ENCODE measurements around the gene PPP1R13B.

Gene PPP1R13B

GRCh38 chr14:103711516-103712431 lies 135.6 kb downstream of the PPP1R13B start:
- DNase-seq, result no peak

GRCh38 chr14:103710771-103711377 lies 136.5 kb downstream of the PPP1R13B start:
- DNase-seq, result no peak

GRCh38 chr14:103709814-103710213 lies 137.6 kb downstream of the PPP1R13B start:
- no peak for DNase-seq

GRCh38 chr14:103708750-103709187 lies 138.6 kb downstream of the PPP1R13B start:
- DNase-seq, result no peak

- no peak for DNase-seq
Measured at GRCh38 chr14:103707329-103708263, 139.8 kb downstream of the PPP1R13B start.

- no peak for DNase-seq
Measured at GRCh38 chr14:103706551-103707328, 140.6 kb downstream of the PPP1R13B start.

- DNase-seq, result no peak
Measured at GRCh38 chr14:103705504-103706284, 141.7 kb downstream of the PPP1R13B start.

GRCh38 chr14:103705118-103705503 lies 142.3 kb downstream of the PPP1R13B start:
- no peak for DNase-seq

- DNase-seq, result no peak
Measured at GRCh38 chr14:103704708-103705107, 142.7 kb downstream of the PPP1R13B start.

GRCh38 chr14:103703433-103704385 lies 143.7 kb downstream of the PPP1R13B start:
- no peak for DNase-seq

- no peak for DNase-seq
Measured at GRCh38 chr14:103702497-103703432, 144.6 kb downstream of the PPP1R13B start.

- DNase-seq, result no peak
Measured at GRCh38 chr14:103702095-103702494, 145.3 kb downstream of the PPP1R13B start.

GRCh38 chr14:103700753-103701490 lies 146.5 kb downstream of the PPP1R13B start:
- DNase-seq, result no peak

GRCh38 chr14:103699901-103700752 lies 147.2 kb downstream of the PPP1R13B start:
- DNase-seq, result no peak

- no peak for DNase-seq
Measured at GRCh38 chr14:103699261-103699661, 148.1 kb downstream of the PPP1R13B start.

GRCh38 chr14:103698380-103699260 lies 148.8 kb downstream of the PPP1R13B start:
- DNase-seq, result no peak

Measured in activated gamma-delta T cell (primary cell).